Suprapubic skin (tissue), 4 donors: ENCODE data around the gene SATB1. TPM values are rescaled to one million over a fixed set of nuclear protein-coding genes. Genes with fewer than 3 reads are reported as not detected.

Source experiments
- DNase-seq, 2 donors: peaks; one replicate each; pipeline ENCODE4 v3.0.0-alpha.2; 2019; ENCODE audit warnings: low spot score in 2 of 2
- H3K27ac ChIP-seq: fragments of 200-600 bp; sonication (generic); one replicate; pipeline ENCODE4 v1.5.1; 2019
- H3K27me3 ChIP-seq: fragments of 200-600 bp; sonication (generic); one replicate; pipeline ENCODE4 v1.5.1; 2019
- H3K36me3 ChIP-seq: fragments of 200-600 bp; sonication (generic); one replicate; pipeline ENCODE4 v1.5.1; 2019
- H3K4me1 ChIP-seq: fragments of 200-600 bp; sonication (generic); one replicate; pipeline ENCODE4 v1.5.1; 2019
- H3K4me3 ChIP-seq: fragments of 200-600 bp; sonication (generic); one replicate; pipeline ENCODE4 v1.5.1; 2019; ENCODE audit warnings: mild to moderate bottlenecking
- H3K9me3 ChIP-seq: fragments of 200-600 bp; sonication (generic); one replicate; pipeline ENCODE4 v1.5.1; 2019
- EP300 ChIP-seq: sonication (generic); formaldehyde crosslinking; IDR thresholded peaks from one replicate; pipeline ENCODE4 v1.6.1; 2017; ENCODE audit warnings: antibody characterized with exemption
- POLR2A ChIP-seq, 2 donors: fragments of 450-650 bp; IDR thresholded peaks; one replicate each; pipeline ENCODE4 v1.6.1; 2017; ENCODE audit warnings: antibody characterized with exemption in 2 of 2, mild to moderate bottlenecking in 2 of 2, moderate library complexity in 2 of 2
- POLR2AphosphoS5 ChIP-seq, 3 donors: sonication (generic); formaldehyde crosslinking; IDR thresholded peaks; one replicate each; pipeline ENCODE4 v1.6.1; 2017; ENCODE audit warnings: antibody characterized with exemption in 3 of 3
- WGBS: methylation state at CpG from one replicate; pipeline ENCODE4 v1.1.5; 2018; 5-methylcytosine and 5-hydroxymethylcytosine counted together
- total RNA-seq, 4 donors: library from RNA; depleted of rRNA; stranded (reverse); fragments of >200 nt; gene quantifications; one replicate each; pipeline ENCODE4 v1.1.0, GENCODE V29; 2016
- TF ChIP-seq, protein P1 (sequence below), 2 donors: fragments of 200-600 bp in 1 of 2; fragments of 450-650 bp in 1 of 2; sonication (generic) in 1 of 2; IDR thresholded peaks; one replicate each; pipeline ENCODE4 v1.5.1; 2016 to 2019; ENCODE audit warnings: antibody characterized with exemption in 2 of 2, mild to moderate bottlenecking in 1 of 2, moderate library complexity in 1 of 2

SATB1 gene
- total RNA-seq, 4 donors from 2014 or later = 27.2 to 68.1 (median 34.6) TPM

DNA sequence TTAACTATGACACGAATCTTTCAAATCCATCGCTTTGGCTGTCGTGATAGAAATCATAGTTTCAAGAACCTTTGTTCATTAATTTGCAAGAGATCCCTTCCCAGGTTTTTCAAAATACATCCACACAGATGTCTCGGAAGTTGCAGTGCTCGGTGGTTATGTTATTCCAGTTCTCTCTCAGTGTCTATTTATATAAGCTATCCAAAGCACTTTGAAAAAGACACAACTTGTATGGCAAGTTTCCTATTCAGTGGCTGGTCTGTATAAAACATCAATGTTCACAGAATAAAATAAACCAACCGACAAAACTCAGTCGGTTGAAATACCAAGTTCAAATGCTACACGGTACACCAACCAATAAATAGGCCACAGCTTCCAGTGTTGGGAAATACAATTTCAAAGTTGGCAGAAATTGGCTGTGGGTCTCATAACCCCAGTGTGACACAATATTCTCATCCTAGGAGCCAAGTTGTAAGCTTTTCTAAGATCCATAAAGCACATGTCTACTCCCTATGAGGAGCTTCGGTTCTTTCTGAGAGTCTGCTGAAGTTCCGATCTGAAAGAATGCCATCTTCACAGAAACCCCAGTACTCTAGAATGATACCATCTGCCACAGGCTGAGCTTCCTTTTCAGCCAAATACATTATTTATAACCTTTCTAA lies 23.7 kb downstream of the SATB1 start:
- no peak for TF ChIP-seq POLR2AphosphoS5 (IDR thresholded peaks at IDR 0.05)
- DNase-seq = no peak
- no peaks in the 10 kb centered on the region for H3K9me3 ChIP-seq
- no peaks in the 10 kb centered on the region for H3K27me3 ChIP-seq
- WGBS = 84% methylated on average over 10 of the region's 10 CpGs
- no peaks in the 10 kb centered on the region for H3K4me1 ChIP-seq
- H3K4me3 ChIP-seq = no peak overlapping the region
- H3K27ac ChIP-seq = no peak overlapping the region
- H3K36me3 ChIP-seq = no peaks in the 10 kb centered on the region

DNA sequence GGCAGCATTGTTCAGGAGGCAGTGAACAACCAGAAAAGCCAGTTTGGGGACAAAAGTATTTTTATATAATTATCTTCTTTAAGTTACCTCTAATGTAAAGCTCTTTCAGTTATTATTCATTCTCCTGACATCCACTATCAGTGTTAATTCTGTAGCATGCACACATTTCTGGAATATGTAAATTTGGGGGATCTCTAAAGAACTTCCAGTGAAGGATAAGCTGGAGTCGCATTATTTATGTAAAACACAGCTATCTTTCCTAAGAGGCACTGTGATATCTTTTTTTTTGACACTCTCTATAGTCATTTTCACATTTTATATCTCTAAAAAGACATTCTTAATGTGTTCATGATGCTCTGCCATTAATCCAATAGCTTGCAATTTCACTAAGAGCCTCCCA lies 26.7 kb downstream of the SATB1 start:
- no peaks in the 10 kb centered on the region for H3K9me3 ChIP-seq
- 95% methylated on average over 1 of the region's 1 CpG for WGBS
- H3K27ac ChIP-seq = no peak overlapping the region
- peaks cover 17% of the 10 kb centered on the region for H3K36me3 ChIP-seq
- H3K4me3 ChIP-seq = no peak overlapping the region
- H3K27me3 ChIP-seq = no peaks in the 10 kb centered on the region
- H3K4me1 ChIP-seq = no peaks in the 10 kb centered on the region
- no peak for DNase-seq
- TF ChIP-seq EP300 (no peak), POLR2AphosphoS5 (IDR thresholded peaks at IDR 0.05) (no peak), POLR2A (IDR thresholded peaks at IDR 0.05) (no peak)
- TF ChIP-seq, protein P1, sequence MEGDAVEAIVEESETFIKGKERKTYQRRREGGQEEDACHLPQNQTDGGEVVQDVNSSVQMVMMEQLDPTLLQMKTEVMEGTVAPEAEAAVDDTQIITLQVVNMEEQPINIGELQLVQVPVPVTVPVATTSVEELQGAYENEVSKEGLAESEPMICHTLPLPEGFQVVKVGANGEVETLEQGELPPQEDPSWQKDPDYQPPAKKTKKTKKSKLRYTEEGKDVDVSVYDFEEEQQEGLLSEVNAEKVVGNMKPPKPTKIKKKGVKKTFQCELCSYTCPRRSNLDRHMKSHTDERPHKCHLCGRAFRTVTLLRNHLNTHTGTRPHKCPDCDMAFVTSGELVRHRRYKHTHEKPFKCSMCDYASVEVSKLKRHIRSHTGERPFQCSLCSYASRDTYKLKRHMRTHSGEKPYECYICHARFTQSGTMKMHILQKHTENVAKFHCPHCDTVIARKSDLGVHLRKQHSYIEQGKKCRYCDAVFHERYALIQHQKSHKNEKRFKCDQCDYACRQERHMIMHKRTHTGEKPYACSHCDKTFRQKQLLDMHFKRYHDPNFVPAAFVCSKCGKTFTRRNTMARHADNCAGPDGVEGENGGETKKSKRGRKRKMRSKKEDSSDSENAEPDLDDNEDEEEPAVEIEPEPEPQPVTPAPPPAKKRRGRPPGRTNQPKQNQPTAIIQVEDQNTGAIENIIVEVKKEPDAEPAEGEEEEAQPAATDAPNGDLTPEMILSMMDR (IDR thresholded peaks at IDR 0.05) = no peak

DNA sequence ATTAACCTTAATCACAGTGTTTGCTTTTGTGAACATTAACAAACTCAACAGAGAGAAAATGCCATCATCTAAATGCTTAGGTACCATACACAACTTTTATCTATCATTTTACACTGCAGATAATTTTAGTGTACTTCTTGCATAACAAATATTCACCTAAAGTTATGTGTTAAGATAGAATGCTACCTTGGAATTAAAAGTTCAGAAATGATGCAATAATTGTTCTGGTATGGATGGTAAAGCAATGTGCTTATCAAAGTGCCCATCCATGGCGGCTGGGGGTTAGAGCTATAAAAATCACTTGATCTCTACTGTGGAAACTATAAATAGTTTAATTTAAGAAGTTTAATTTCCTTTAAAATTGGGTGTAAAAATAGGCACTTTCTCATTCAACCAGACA lies 28.7 kb downstream of the SATB1 start:
- WGBS = 0% methylated on average over 1 of the region's 1 CpG
- DNase-seq = no peak

GRCh38 chr3:18394384-18394995 lies 30.6 kb downstream of the SATB1 start:
- WGBS = 96% methylated on average over 12 of the region's 12 CpGs
- Histone ChIP-seq H3K36me3 (peaks cover 17% of the 10 kb centered on the region), H3K27ac (no peak overlapping the region), H3K9me3 (no peaks in the 10 kb centered on the region), H3K4me1 (no peaks in the 10 kb centered on the region), H3K27me3 (no peaks in the 10 kb centered on the region), H3K4me3 (no peak overlapping the region)
- DNase-seq = no peak
- TF ChIP-seq EP300 (no peak), POLR2AphosphoS5 (IDR thresholded peaks at IDR 0.05) (no peak), POLR2A (IDR thresholded peaks at IDR 0.05) (no peak)
- TF ChIP-seq, protein P1 (IDR thresholded peaks at IDR 0.05) = no peak

More for the DNA sequence above, 28.7 kb downstream of the SATB1 start:
- Histone ChIP-seq H3K27me3 (no peaks in the 10 kb centered on the region), H3K4me3 (no peak overlapping the region), H3K27ac (no peak overlapping the region), H3K36me3 (peaks cover 17% of the 10 kb centered on the region), H3K9me3 (no peaks in the 10 kb centered on the region), H3K4me1 (no peaks in the 10 kb centered on the region)
- TF ChIP-seq POLR2A (IDR thresholded peaks at IDR 0.05) (no peak), POLR2AphosphoS5 (IDR thresholded peaks at IDR 0.05) (no peak), EP300 (no peak)
- TF ChIP-seq, protein P1 (IDR thresholded peaks at IDR 0.05) = no peak

GRCh38 chr3:18393906-18394305 lies 31.2 kb downstream of the SATB1 start:
- Histone ChIP-seq H3K36me3 (peaks cover 17% of the 10 kb centered on the region), H3K27me3 (no peaks in the 10 kb centered on the region), H3K27ac (no peak overlapping the region), H3K4me1 (no peaks in the 10 kb centered on the region), H3K9me3 (no peaks in the 10 kb centered on the region), H3K4me3 (no peak overlapping the region)
- TF ChIP-seq EP300 (no peak), POLR2A (IDR thresholded peaks at IDR 0.05) (no peak), POLR2AphosphoS5 (IDR thresholded peaks at IDR 0.05) (no peak)
- TF ChIP-seq, protein P1 (IDR thresholded peaks at IDR 0.05) = no peak
- WGBS = 60% methylated on average over 2 of the region's 2 CpGs
- DNase-seq = no peak
